A549 treated with Mapracorat at 1 μM for 4 hours (cell line): Measurements from ENCODE around the gene MYL7. TPM values are rescaled to one million over a fixed set of nuclear protein-coding genes. Genes with fewer than 3 reads are reported as not detected.

Source experiments
- total RNA-seq: library from RNA; stranded (reverse); fragments of 200-300 nt; extraction: Qiagen RNA extraction; gene quantifications from 5 replicates; pipeline ENCODE4 v1.2.3, GENCODE V29; 2022

Gene MYL7, protein sequence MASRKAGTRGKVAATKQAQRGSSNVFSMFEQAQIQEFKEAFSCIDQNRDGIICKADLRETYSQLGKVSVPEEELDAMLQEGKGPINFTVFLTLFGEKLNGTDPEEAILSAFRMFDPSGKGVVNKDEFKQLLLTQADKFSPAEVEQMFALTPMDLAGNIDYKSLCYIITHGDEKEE
- not detected in 5 replicates for total RNA-seq

DNA sequence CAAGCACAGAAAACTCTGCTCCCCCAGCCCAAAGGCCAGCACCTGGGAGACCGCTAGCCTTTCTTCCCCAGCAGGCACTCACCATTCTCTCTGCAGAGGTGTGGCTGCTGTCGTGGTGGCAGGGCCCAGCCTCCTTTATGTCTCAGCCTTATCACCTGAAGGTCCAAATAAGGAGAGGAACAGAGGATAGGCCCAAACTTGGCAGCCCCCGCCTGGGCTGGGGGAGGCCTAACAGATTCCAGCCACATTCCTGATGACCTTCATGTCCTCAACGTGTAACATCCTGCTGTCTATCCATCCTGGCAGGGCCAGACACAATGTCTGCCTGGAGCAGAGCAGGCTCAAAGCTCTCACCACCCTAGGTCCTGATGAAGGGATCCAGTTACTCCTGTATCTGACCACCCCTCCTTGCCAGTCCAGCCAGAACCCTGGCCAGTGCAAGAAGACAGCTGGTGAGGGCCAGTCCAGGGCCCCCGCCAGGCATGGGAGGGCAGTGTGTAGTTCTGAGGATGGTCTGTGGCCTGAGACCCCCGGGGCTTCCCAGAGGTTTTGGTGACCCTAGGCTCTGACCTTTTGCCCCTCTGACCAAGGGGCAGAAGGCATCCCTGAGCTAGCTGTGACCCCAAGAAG lies at the start of gene MYL7:
TSS of gene MYL7 (minus strand) at position 112 of the 630 bp plus-strand sequence. CDS start at position 85, 27 bp downstream.

DNA sequence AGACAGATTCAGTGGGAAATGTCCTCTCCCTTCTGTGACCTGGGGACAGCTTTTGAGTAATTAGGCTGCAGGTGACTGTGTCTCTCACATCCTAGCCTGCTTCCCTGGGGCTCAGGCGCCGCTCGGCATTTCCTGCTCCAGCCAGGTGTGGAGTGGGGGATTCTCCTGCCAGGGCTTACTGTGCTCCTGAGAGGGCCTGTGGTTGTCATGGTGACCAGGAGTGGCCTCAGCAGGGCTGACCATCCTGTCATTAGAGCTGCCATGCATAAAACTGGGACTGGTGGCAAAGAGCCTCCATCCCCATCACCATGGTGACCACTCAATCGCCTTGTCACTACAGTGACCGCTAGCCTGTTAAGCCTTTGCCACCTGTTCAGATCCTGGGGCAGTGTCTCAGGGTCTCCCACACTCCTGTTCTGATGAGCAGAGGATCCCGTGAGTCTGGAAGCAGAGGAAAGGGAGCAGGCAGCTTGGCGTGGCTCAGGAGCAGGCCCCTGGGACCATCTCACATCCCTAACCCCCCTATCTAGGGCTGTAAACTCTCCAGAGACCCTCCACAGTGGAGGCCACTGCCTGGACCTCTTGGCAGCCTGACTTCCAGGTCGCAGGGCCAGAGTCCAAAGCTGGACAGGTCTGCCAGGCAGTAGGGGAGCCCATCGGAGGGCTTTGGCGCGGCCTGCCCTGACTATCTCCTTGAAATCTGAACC lies 48.3 kb upstream of the MYL7 start, which contains the start of gene GCK:
TSS of gene GCK (minus strand) at position 154 of the 707 bp plus-strand sequence. CDS start 486 bp downstream, outside the sequence.

GRCh38 chr7:44123190-44124003 lies 17.7 kb downstream of the MYL7 start, which contains the start of gene POLD2:
TSS of gene POLD2 (minus strand) at chr7:44123548. CDS start at chr7:44122053, 1,495 bp downstream.

DNA sequence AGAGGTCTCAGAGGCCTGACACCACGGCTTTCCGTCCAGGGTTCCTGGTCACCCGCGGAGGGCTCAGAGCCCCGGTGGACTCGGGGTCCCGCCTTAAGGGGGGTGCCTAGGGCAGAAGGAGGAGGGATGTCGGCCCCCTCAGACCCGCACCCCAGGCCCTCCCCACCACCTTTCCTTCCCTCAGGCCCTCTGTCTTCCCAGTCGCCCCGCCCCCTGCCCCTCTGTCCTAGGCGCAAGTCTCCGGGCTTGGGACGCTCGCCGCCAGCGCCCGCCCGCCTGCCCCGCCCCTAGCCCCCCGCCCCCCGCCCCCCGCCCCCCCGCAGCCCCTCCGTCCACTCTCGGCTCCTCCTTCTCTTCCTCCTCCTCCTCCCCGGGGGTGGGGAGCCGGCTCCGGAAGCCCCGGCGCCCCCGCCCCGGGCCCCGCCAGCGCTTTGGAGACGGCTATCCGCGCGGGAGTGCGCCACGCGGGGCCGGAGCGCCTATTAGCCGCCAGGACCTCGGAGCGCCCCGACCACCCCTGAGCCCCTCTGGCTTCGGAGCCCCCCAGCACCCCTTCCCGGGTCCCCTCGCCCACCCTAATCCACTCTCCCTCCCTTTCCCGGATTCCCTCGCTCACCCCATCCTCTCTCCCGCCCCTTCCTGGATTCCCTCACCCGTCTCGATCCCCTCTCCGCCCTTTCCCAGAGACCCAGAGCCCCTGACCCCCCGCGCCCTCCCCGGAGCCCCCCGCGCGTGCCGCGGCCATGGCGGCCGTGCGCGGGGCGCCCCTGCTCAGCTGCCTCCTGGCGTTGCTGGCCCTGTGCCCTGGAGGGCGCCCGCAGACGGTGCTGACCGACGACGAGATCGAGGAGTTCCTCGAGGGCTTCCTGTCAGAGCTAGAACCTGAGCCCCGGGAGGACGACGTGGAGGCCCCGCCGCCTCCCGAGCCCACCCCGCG lies 36.9 kb downstream of the MYL7 start, which contains the start of gene AEBP1:
TSS of gene AEBP1 (plus strand) at position 423 of the 937 bp plus-strand sequence. CDS start at position 744, 321 bp downstream.

Other genes starting within 250 kb of the MYL7 start
- 26.0 to 29.4 TPM (median 28.3 TPM) in 5 replicates for gene URGCP, start 234.7 kb downstream of the MYL7 start, total RNA-seq
- gene UBE2D4, start 214.9 kb downstream of the MYL7 start, total RNA-seq, result 7.3 to 11.5 TPM (median 10.0 TPM) in 5 replicates
- not detected in 5 replicates for gene SPDYE1, start 143.4 kb downstream of the MYL7 start, total RNA-seq
- 59.1 to 68.9 TPM (median 68.1 TPM) in 5 replicates for gene DBNL, start 96.6 kb downstream of the MYL7 start, total RNA-seq
- gene PGAM2, start 75.8 kb downstream of the MYL7 start, total RNA-seq, result not detected in 5 replicates
- 5.3 to 7.9 TPM (median 6.5 TPM) in 5 replicates for gene POLM, start 58.8 kb downstream of the MYL7 start, total RNA-seq
- 0.19 TPM in 1 of 5 replicates, not detected in the others for gene AEBP1, start 37.0 kb downstream of the MYL7 start, total RNA-seq
- 144 to 178 TPM (median 160 TPM) in 5 replicates for gene POLD2, start 17.8 kb downstream of the MYL7 start, total RNA-seq
- gene GCK, start 48.1 kb upstream of the MYL7 start, total RNA-seq, result not detected in 5 replicates
- gene YKT6, start 59.6 kb upstream of the MYL7 start, total RNA-seq, result 113 to 122 TPM (median 116 TPM) in 5 replicates
- 0.12 to 0.58 TPM (median 0.23 TPM) in 5 replicates for gene CAMK2B, start 184.3 kb upstream of the MYL7 start, total RNA-seq